SK-N-MC (cell line): ENCODE measurements around the gene RASIP1.

ENCODE experiments used
- DNase-seq: peaks from one replicate; pipeline ENCODE4 v3.0.0-alpha.2; 2011; ENCODE audit warnings: low read depth, low spot score
- H3K27ac ChIP-seq: fragments of 200-600 bp; sonication (generic); 2 replicates; pipeline ENCODE4 v1.5.1; 2016; ENCODE audit warnings: mixed run types
- H3K36me3 ChIP-seq: fragments of 200-600 bp; sonication (generic); 2 replicates; pipeline ENCODE4 v1.6.1; 2017; ENCODE audit warnings: antibody characterized with exemption, low read length, mixed read lengths; ENCODE audit not compliant: insufficient read depth
- H3K4me3 ChIP-seq: fragments of 200-600 bp; sonication (generic); 2 replicates; pipeline ENCODE4 v1.5.1; 2016
- H3K9ac ChIP-seq: fragments of 200-600 bp; sonication (generic); 2 replicates; pipeline ENCODE4 v1.8.0; 2017; ENCODE audit warnings: mixed run types, mixed read lengths; ENCODE audit not compliant: insufficient read length
- H3K9me3 ChIP-seq: fragments of 200-600 bp; sonication (generic); 2 replicates; pipeline ENCODE4 v1.6.1; 2017; ENCODE audit warnings: low read depth, mild to moderate bottlenecking, antibody characterized with exemption, low read length, moderate library complexity, mixed read lengths
- EZH2 ChIP-seq: fragments of 200-600 bp; sonication (generic); IDR thresholded peaks from one replicate; pipeline ENCODE4 v1.6.1; 2017; ENCODE audit warnings: antibody characterized with exemption
- FOXP2 ChIP-seq: optimal IDR thresholded peaks from 2 replicates; pipeline ENCODE3; 2011; ENCODE audit warnings: mild to moderate bottlenecking, moderate library complexity; ENCODE audit not compliant: insufficient read depth; ENCODE audit errors: extremely low read length, control extremely low read depth
- POLR2AphosphoS5 ChIP-seq: IDR thresholded peaks from 2 replicates; pipeline ENCODE4 v1.6.1; 2012; ENCODE audit warnings: mild to moderate bottlenecking, low read depth, low read length, borderline replicate concordance

Gene RASIP1

DNA sequence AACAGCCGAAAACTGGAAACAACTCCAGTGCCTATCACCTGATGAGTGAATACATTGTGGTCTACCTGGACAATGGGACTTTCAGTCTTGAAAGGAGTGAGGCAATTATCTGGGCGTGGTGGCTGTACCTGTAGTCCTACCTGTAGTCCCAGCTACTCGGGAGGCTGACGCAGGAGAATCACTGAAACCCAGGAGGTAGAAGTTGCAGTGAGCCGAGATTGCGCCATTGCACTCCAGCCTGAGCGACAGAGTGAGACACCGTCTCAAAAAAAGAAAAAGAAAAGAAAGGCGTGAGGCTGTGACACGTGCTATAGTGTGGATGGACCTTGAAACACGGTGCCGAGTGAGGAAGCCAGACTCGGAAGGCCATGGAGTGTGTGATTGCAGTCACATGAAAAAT is 63.5 kb downstream of the RASIP1 start:
- no peaks in the 10 kb centered on the region for H3K9me3 ChIP-seq
- no peak overlapping the region for H3K9ac ChIP-seq
- H3K4me3 ChIP-seq = no peak overlapping the region
- H3K27ac ChIP-seq = no peak overlapping the region
- no peaks in the 10 kb centered on the region for H3K36me3 ChIP-seq
- TF ChIP-seq FOXP2 = no peak
- TF ChIP-seq POLR2AphosphoS5 = no peak
- no peak for DNase-seq

DNA sequence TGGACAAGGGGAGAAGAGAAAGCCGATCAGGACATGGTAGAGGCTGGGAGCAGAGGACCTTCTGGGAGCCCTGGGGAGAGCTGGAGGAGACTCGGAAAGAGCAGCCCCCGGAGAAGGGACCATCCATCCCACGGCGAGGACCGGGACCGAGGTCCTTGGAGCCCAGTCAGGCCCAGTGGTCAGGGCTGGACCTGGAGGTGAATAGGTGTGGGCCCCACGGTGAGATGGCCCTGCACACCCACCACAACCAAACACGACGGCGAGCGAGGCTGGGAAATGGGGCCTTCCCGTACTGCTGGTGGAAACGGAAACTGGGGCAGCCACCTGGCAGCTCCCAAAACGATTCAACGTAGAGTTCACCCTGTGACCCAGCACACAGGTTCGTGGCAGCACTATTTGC is 63.9 kb downstream of the RASIP1 start:
- H3K27ac ChIP-seq = no peak overlapping the region
- TF ChIP-seq EZH2 (no peak), FOXP2 (no peak), POLR2AphosphoS5 (no peak)
- DNase-seq = no peak
- no peaks in the 10 kb centered on the region for H3K9me3 ChIP-seq
- H3K4me3 ChIP-seq = no peak overlapping the region
- no peaks in the 10 kb centered on the region for H3K36me3 ChIP-seq
- no peak overlapping the region for H3K9ac ChIP-seq

DNA sequence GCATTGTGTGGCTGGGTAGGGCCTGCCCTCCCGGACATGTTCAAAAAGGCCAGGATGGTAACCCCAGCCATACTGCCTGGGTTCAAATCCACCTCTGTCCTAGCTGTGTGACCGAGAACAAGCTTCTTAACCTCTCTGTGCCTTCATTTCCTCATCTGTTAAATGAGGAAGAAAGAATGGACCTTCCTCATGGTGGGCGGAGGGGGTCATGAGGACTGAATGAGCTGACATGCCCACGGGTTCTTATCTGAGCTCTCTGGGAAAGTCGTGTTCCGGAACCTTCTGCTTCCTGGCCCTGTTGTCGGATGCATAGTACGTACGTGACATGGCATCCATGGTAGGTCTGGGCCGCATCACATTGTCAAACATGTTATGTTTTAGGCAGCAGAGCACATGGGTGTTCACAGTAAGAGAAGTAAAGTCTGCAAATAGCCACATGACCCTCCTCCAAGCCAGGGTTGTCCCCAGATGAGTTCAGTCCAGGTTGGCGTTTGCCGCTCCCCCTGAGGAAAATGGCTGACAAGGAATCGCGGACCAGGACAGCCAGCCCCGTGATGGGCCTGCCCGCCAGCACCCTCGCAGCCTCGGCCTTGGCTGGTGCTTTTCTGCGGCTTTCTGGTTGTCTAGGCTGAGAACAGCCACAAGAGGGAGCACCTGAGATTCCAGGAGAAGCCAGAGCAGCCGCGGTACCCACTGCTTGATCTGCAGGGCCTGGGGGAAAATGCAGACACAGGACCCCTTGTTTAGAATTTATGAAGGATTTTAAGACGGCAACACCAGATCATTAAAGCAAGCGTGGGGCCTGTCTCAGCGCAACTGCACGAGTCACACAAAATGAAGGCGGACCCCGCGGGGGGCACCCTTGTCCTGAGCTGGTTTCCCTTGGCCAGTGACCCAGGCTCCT is 65.2 kb downstream of the RASIP1 start:
- DNase-seq = peak; percentile 62
- TF ChIP-seq EZH2 = no peak
- TF ChIP-seq FOXP2 = no peak
- no peak for TF ChIP-seq POLR2AphosphoS5
- no peak overlapping the region for H3K9ac ChIP-seq

DNA sequence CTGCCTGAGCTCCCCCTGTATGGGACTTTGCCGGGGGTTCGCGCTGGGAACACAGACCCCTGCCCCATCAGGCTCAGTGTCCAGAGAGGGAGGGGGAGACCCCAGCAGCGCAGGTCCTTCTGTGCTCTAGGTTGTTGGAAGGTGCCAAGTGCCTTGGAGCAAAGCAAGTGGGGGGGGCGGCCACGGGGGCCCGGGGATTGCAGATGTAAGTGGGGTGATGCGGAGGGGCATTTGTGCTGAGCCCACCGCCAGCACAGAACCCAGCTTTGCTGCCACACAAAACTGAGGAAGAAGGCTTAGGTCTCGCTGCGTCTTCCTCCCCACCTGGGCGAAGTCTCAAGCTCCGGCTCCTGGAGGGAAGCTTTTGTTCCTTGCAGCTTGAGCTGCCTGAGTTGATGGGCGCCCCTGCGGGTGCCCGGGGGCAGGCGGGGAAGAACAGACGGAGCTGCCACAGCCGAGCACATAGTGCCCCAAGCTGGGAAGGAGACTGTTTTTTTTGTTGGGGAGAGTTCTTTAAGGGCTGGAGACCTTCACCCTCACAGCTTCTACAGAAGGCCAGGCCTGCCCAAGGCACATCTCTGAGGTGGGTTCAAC is 66.1 kb downstream of the RASIP1 start:
- Histone ChIP-seq H3K9me3 (no peaks in the 10 kb centered on the region), H3K36me3 (no peaks in the 10 kb centered on the region), H3K4me3 (no peak overlapping the region), H3K9ac (no peak overlapping the region), H3K27ac (no peak overlapping the region)
- TF ChIP-seq EZH2 = no peak
- TF ChIP-seq POLR2AphosphoS5 = no peak
- no peak for TF ChIP-seq FOXP2
- DNase-seq = no peak

More for the DNA sequence above, 65.2 kb downstream of the RASIP1 start:
- no peak overlapping the region for H3K4me3 ChIP-seq
- no peaks in the 10 kb centered on the region for H3K9me3 ChIP-seq
- no peaks in the 10 kb centered on the region for H3K36me3 ChIP-seq
- no peak overlapping the region for H3K27ac ChIP-seq

DNA sequence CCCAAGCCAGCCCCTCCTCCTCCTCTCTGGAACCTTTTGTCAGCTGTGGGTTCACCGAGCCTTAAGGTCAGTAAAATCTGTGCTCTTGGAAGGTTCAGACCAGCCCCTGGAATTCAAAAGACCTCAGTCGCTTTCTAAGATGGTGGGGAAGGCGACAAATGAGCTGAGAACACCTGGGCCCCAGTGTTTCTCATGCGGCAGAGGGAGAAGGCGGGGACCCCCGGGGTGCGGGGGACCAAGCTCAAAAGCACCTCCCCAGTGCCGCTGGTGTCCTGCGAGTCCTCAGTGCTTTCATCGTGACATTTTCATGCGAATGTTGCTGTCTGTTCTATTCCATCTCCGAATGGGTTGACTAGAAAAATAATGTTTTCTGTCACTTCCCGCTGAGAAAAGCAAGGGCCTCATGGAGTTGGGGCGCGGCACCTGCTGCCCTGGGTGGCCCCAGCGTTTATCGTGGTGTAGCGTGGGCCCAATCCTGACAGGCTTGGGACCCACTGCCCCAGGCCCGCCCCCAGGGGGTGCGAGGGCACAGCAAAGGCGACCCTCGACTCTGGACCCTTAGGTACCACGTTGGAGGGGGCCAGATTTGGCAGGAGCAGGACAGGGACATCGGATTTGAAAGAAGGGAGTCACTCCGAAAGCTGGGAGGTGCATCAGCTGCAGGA is 66.8 kb downstream of the RASIP1 start:
- H3K4me3 ChIP-seq = no peak overlapping the region
- no peak for DNase-seq
- TF ChIP-seq EZH2 = no peak
- no peak for TF ChIP-seq POLR2AphosphoS5
- TF ChIP-seq FOXP2 = no peak
- H3K9me3 ChIP-seq = no peaks in the 10 kb centered on the region
- H3K27ac ChIP-seq = no peak overlapping the region
- H3K9ac ChIP-seq = no peak overlapping the region
- no peaks in the 10 kb centered on the region for H3K36me3 ChIP-seq

- no peak for DNase-seq
- Histone ChIP-seq H3K9ac (no peak within 1 kb of the TSS), H3K36me3 (no peaks in the 10 kb centered on the region), H3K4me3 (no peak within 1 kb of the TSS), H3K9me3 (no peaks in the 10 kb centered on the region), H3K27ac (no peak within 1 kb of the TSS)
- TF ChIP-seq FOXP2 = no peak
- no peak for TF ChIP-seq POLR2AphosphoS5
Measured at GRCh38 chr19:48672994-48673393, 67.4 kb downstream of the RASIP1 start, which contains the start of gene NTN5. NTN5 (minus strand) TSS chr19:48673017; CDS start chr19:48670986, 2,031 bp downstream.

DNA sequence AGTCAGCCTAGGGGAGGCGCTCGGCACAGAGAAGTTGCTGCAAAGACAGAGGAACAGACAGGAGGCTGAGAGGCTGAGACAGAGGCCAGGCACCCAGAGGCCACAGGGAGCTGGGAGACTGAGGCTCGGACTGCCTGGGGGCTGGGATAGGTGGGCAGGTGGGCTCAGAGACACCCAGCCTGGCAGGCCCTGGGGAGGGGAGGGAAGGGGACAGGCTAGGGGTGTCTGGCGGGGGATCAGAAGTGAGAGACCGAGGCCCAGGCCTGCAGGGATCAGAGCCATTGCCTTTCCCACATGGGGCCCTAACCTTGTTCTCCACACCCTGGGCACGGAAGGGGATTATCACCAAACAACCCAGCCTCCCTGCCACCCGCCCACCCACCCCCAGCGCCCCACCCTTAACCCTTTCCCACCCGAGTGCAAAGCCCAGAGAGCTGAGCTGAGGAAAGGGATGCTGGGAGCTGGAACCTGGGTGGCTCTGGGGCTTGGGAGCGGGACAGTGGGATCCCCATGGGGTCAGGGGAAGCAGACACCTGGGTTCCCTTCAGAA is 68.9 kb downstream of the RASIP1 start:
- H3K27ac ChIP-seq = no peak overlapping the region
- H3K9me3 ChIP-seq = no peaks in the 10 kb centered on the region
- no peak for TF ChIP-seq FOXP2
- TF ChIP-seq POLR2AphosphoS5 = no peak
- TF ChIP-seq EZH2 = no peak
- H3K9ac ChIP-seq = no peak overlapping the region
- no peak overlapping the region for H3K4me3 ChIP-seq
- no peaks in the 10 kb centered on the region for H3K36me3 ChIP-seq
- DNase-seq = no peak

DNA sequence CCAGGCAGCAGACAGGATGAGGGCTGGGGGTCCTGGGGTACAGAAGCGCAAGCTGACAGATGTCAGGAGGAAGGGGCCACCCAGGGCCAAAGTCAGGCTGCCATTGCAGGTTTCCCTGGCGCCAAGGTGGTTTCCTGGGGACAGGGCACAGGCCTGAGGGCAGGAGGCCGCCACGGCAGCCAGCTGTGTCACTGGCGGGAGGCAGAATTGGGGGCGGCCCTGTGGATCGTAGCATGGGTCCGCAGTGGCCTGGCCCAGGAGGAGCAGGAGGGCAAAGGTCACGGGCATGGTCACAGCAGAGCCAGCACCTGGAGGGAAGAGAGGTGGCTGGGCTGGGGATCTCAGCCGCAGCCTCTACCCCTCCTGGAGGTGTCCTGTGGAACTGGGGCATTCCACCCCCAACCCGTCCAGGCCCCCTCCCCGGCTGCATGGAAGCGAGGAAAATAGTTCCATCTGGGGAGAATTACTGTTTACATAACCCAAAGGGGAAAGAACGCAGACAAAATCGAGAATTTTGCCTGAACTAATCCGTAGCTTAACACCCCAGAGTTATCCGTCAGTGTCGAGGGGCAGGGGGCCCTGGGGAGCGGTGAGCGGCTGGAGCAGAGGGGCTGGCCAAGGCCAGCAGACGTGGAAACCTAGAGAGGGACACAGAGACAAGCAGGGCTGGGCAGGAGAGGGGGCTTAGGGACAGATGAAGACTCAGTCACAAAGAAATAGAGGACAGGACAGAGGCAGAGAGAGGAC is 69.5 kb downstream of the RASIP1 start:
- Histone ChIP-seq H3K9me3 (no peaks in the 10 kb centered on the region), H3K9ac (no peak overlapping the region), H3K36me3 (no peaks in the 10 kb centered on the region), H3K4me3 (no peak overlapping the region), H3K27ac (no peak overlapping the region)
- no peak for TF ChIP-seq EZH2
- no peak for TF ChIP-seq FOXP2
- TF ChIP-seq POLR2AphosphoS5 = no peak
- no peak for DNase-seq
